ENCODE results near the gene FKBP2.

GRCh38 chr11:64250415-64251015, 9.6 kb downstream of the FKBP2 start:
- no peak for TF ChIP-seq ZNF76 (tag by site-specific recombination; IDR thresholded peaks at IDR 0.05; ENCODE audit: borderline replicate concordance, low read depth)
- no peak for TF ChIP-seq ZNF37A (tag by site-specific recombination; IDR thresholded peaks at IDR 0.05)
- TF ChIP-seq CTCF (tag by site-specific recombination; IDR thresholded peaks at IDR 0.05): no peak
- TF ChIP-seq KLF10 (tag by site-specific recombination; IDR thresholded peaks at IDR 0.05): no peak
- no peak for TF ChIP-seq ZNF146 (tag by site-specific recombination; IDR thresholded peaks at IDR 0.05)
- TF ChIP-seq TCF7L2 (IDR thresholded peaks at IDR 0.05; ENCODE audit: borderline replicate concordance, low read depth, low read length): no peak
